Transverse colon (tissue), 4 donors: ENCODE data around the gene HEG1. TPM values are rescaled to one million over a fixed set of nuclear protein-coding genes. Genes with fewer than 3 reads are reported as not detected.

Experiments used
- DNase-seq: peaks from one replicate; pipeline ENCODE4 v3.0.0-alpha.2; 2019
- H3K27ac ChIP-seq, 4 donors: fragments of 200-600 bp; sonication (generic); 2 replicates each; pipeline ENCODE4 v1.5.1; 2016 to 2018; ENCODE audit warnings: inconsistent platforms in 4 of 4
- H3K27me3 ChIP-seq: fragments of 200-600 bp; sonication (generic); 2 replicates; pipeline ENCODE4 v1.5.1; 2017; ENCODE audit warnings: inconsistent platforms
- H3K36me3 ChIP-seq, 4 donors: fragments of 200-600 bp; sonication (generic); 2 replicates each; pipeline ENCODE4 v1.5.1; 2017 to 2019; ENCODE audit warnings: inconsistent platforms in 4 of 4
- H3K4me1 ChIP-seq, 4 donors: fragments of 200-600 bp; sonication (generic); 2 replicates each; pipeline ENCODE4 v1.5.1; 2017 to 2020; ENCODE audit warnings: inconsistent platforms in 4 of 4
- H3K4me3 ChIP-seq, 4 donors: fragments of 200-600 bp; sonication (generic); 1 replicate in 1 of 4; 2 replicates in 3 of 4; pipeline versions ENCODE4 v1.5.1 to v1.6.1; 2017 to 2019; ENCODE audit warnings: inconsistent platforms in 4 of 4
- H3K9me3 ChIP-seq, 2 donors: fragments of 200-600 bp; sonication (generic); 2 replicates each; pipeline ENCODE4 v1.5.1; 2017 to 2019; ENCODE audit warnings: inconsistent platforms in 2 of 2
- CTCF ChIP-seq, 5 experiments: fragments of 200-600 bp in 3 of 5; fragments of 450-650 bp in 2 of 5; sonication (generic) in 3 of 5; IDR thresholded peaks; 1 replicate in 2 of 5; 2 replicates in 3 of 5; pipeline ENCODE4 v1.5.1; 2016 to 2017; ENCODE audit warnings: antibody characterized with exemption in 5 of 5, inconsistent platforms in 3 of 5, mild to moderate bottlenecking in 2 of 5, moderate library complexity in 1 of 5
- EP300 ChIP-seq: sonication (generic); formaldehyde crosslinking; IDR thresholded peaks from one replicate; pipeline ENCODE4 v1.6.1; 2017; ENCODE audit warnings: antibody characterized with exemption, low read depth
- POLR2A ChIP-seq: fragments of 450-650 bp; IDR thresholded peaks from one replicate; pipeline ENCODE4 v1.6.1; 2016; ENCODE audit warnings: antibody characterized with exemption, mild to moderate bottlenecking, moderate library complexity
- POLR2AphosphoS5 ChIP-seq, 3 donors: sonication (generic); formaldehyde crosslinking; IDR thresholded peaks; one replicate each; pipeline ENCODE4 v1.6.1; 2016; ENCODE audit warnings: antibody characterized with exemption in 3 of 3
- WGBS, 2 donors: methylation state at CpG; one replicate each; pipeline ENCODE4 v1.1.5; 2018; ENCODE audit warnings: low coverage in 1 of 2; 5-methylcytosine and 5-hydroxymethylcytosine counted together
- in situ Hi-C, 4 donors: fragments of 200-750 bp; cut with MboI; loops; one replicate each; pipeline versions ENCODE4 v1.15.0 to v1.15.1; 2017; ENCODE audit warnings: low sequenced_read_pairs in 3 of 4, low pct_ligation_motif_present in 1 of 4, low pct_unique_long_range_greater_than_20kb in 1 of 4
- intact Hi-C: fragments of 100-400 bp; cut with DNase I; formaldehyde crosslinking; loops from one replicate; pipeline ENCODE4 v1.15.1; 2023; ENCODE audit warnings: low total_unique reads
- total RNA-seq, 4 donors: library from RNA; depleted of rRNA; stranded (reverse); fragments of >200 nt; gene quantifications; one replicate each; pipeline ENCODE4 v1.1.0, GENCODE V29; 2016

HEG1 gene
- total RNA-seq, 4 donors from 2014 or later: 8.9 to 97.3 (median 10.6) TPM

DNA sequence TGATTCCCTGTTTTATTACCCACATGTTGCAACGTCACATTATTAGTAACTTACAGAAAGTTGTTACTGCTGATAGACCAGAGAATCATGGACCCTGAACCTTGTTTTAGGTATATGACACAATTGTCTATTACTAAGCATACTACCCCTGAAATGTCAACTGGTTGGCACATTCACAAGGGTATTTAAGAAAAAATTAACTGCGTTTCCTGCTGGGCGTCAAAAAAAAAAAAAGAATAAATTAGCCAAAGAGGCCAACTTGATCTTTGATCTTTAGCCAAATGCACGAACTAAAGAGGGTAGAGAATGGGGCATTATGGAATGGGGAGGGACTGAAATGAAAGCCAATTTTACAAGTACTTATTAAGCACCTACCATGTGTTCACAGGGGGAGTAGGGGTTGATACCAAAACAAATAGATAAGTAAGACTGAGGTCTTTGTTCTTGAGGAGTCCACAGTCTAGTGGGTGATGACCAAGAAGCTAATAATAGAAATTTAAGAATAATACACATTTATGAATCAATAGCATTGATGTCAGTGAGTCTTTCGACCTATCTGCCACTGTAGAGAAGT, 103.4 kb downstream of the HEG1 start:
- in situ Hi-C loops: no loop called here
- Histone ChIP-seq H3K9me3 (no peaks in the 10 kb centered on the region), H3K4me3 (no peak overlapping the region), H3K27me3 (no peaks in the 10 kb centered on the region), H3K27ac (peak overlapping the region; percentile 49 to 63 (median 55)), H3K36me3 (no peaks in the 10 kb centered on the region), H3K4me1 (peaks cover 0 to 12% (median 4%) of the 10 kb centered on the region in 4 donors)
- DNase-seq: no peak
- intact Hi-C loops: no loop called here
- TF ChIP-seq POLR2A (no peak), EP300 (no peak), CTCF (IDR thresholded peaks at IDR 0.05) (no peak), POLR2AphosphoS5 (IDR thresholded peaks at IDR 0.05) (no peak)
- 55 to 59% methylated on average over 5 of the region's 5 CpGs for WGBS, 2 donors

DNA sequence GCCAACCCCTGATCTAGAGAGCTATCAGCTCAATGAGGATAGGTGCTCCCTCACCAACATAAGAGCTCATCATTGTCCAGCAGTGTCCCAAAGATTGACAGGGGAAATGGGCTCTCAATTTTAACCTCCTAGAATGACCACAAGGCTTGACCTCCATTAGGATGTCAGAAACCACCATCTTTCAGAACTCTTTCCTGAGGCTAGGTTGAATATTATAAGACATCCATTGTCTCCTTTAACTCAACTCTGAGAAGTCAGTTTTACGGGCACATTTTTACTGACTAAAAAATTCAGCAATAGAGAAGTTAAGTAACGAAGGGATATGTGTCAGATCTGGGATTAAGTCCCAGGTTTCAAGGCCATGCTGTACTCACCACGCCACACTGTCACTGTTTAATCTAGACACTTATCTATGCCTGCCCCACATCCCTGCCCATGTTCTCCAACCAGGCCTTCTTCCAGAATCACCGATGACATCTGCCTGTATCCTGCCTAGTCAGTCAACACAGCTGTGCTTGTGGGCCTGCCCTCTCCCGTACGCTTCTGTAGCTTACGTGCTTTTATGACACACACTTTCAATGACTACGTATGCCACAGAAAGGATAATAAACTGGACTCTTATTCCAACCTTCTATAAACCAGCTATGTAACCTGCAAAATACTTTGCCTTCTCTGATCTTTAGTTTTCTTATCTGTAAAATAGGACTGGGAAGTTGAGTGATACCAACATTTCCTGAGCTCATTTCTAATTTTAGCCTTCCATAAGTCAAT, 104.1 kb downstream of the HEG1 start:
- Histone ChIP-seq H3K27me3 (no peaks in the 10 kb centered on the region), H3K36me3 (no peaks in the 10 kb centered on the region), H3K27ac (peak overlapping the region; percentile 49 to 63 (median 55)), H3K4me1 (peaks cover 0 to 12% (median 4%) of the 10 kb centered on the region in 4 donors), H3K9me3 (no peaks in the 10 kb centered on the region), H3K4me3 (no peak overlapping the region)
- DNase-seq: peak; percentile 76
- in situ Hi-C loops (no loop called here), intact Hi-C loops (no loop called here)
- 57 to 84% methylated on average over 3 to 8 of the region's 8 CpGs for WGBS, 2 donors
- TF ChIP-seq EP300: no peak
- TF ChIP-seq POLR2A: peak; percentile 39
- peak; percentile 24 to 79 (median 69) for TF ChIP-seq POLR2AphosphoS5 (IDR thresholded peaks at IDR 0.05)

- H3K27me3 ChIP-seq: no peaks in the 10 kb centered on the region
- H3K27ac ChIP-seq: no peak overlapping the region
- WGBS, 2 donors: 74 to 79% methylated on average over 3 of the region's 3 CpGs
- intact Hi-C loops: no loop called here
- no peaks in the 10 kb centered on the region for H3K9me3 ChIP-seq
- H3K4me3 ChIP-seq: no peak overlapping the region
- no peaks in the 10 kb centered on the region for H3K36me3 ChIP-seq
- no peak for DNase-seq
- in situ Hi-C loops: no loop called here
- no peak for TF ChIP-seq CTCF (IDR thresholded peaks at IDR 0.05)
- no peak for TF ChIP-seq EP300
- TF ChIP-seq POLR2A: no peak
- no peak for TF ChIP-seq POLR2AphosphoS5 (IDR thresholded peaks at IDR 0.05)
- peaks cover 0 to 12% (median 4%) of the 10 kb centered on the region in 4 donors for H3K4me1 ChIP-seq
Observed at GRCh38 chr3:124950026-124950425, 105.8 kb downstream of the HEG1 start.

GRCh38 chr3:124942613-124943012, 113.2 kb downstream of the HEG1 start:
- 77 to 89% methylated on average over 2 of the region's 2 CpGs for WGBS, 2 donors
- Histone ChIP-seq H3K27me3 (no peaks in the 10 kb centered on the region), H3K27ac (no peak overlapping the region), H3K9me3 (no peaks in the 10 kb centered on the region), H3K4me3 (no peak overlapping the region), H3K4me1 (no peaks in the 10 kb centered on the region), H3K36me3 (no peaks in the 10 kb centered on the region)
- no peak for DNase-seq
- intact Hi-C loops: no loop called here
- TF ChIP-seq POLR2AphosphoS5 (IDR thresholded peaks at IDR 0.05) (no peak), CTCF (IDR thresholded peaks at IDR 0.05) (no peak), POLR2A (no peak), EP300 (no peak)
- in situ Hi-C loops: loop anchor here in 1 of 4 donors (25.0 kb wide), 1 partner anchor 495 kb away; no protein-coding TSS in a partner anchor
